HG02970 (cell line): Measurements from ENCODE around the gene ANTKMT.
"Not testable (repeated sequence)": the region's sequence is repeated elsewhere in the genome, so short reads cannot be mapped to it uniquely, and the experiment has no call there.

ENCODE experiments used
- ATAC-seq: cut with Tn5 transposase; IDR thresholded peaks from one replicate; pipeline ENCODE4 v1.9.1; 2021; ENCODE audit warnings: mild to moderate bottlenecking, moderate library complexity, moderate number of reproducible peaks; ENCODE audit not compliant: unreplicated experiment, low FRiP score

The ANTKMT gene

GRCh38 chr16:680967-681745 lies 39.8 kb upstream of the ANTKMT start:
- no peak for ATAC-seq

GRCh38 chr16:681746-682427 lies 39.1 kb upstream of the ANTKMT start:
- no peak for ATAC-seq

GRCh38 chr16:682493-683395 lies 38.2 kb upstream of the ANTKMT start:
- no peak for ATAC-seq

- ATAC-seq, result no peak
Observed at GRCh38 chr16:683396-684070, 37.4 kb upstream of the ANTKMT start.

GRCh38 chr16:684071-684794 lies 36.7 kb upstream of the ANTKMT start, which contains the start of gene JMJD8:
JMJD8 (minus strand) TSS chr16:684334; CDS start chr16:684319, 15 bp downstream.
- peak; percentile 67 for ATAC-seq

GRCh38 chr16:684961-685696 lies 35.8 kb upstream of the ANTKMT start:
- no peak for ATAC-seq

GRCh38 chr16:685967-686366 lies 35.0 kb upstream of the ANTKMT start:
- no peak for ATAC-seq

GRCh38 chr16:686459-687260 lies 34.3 kb upstream of the ANTKMT start:
- ATAC-seq, result no peak

GRCh38 chr16:687499-687898 lies 33.4 kb upstream of the ANTKMT start:
- no peak for ATAC-seq

- ATAC-seq, result no peak
Observed at GRCh38 chr16:689175-689897, 31.6 kb upstream of the ANTKMT start.

GRCh38 chr16:691242-691641 lies 29.7 kb upstream of the ANTKMT start:
- not testable (repeated sequence) for ATAC-seq

- ATAC-seq, result no peak
Observed at GRCh38 chr16:692356-693108, 28.4 kb upstream of the ANTKMT start.

- ATAC-seq, result no peak
Observed at GRCh38 chr16:693364-693763, 27.6 kb upstream of the ANTKMT start.

GRCh38 chr16:693766-694165 lies 27.2 kb upstream of the ANTKMT start:
- ATAC-seq, result no peak

GRCh38 chr16:694187-694862 lies 26.6 kb upstream of the ANTKMT start:
- no peak for ATAC-seq

- no peak for ATAC-seq
Observed at GRCh38 chr16:694863-695354, 26.0 kb upstream of the ANTKMT start.
